Forelimb muscle (tissue), 1 donor: Measurements from ENCODE around the gene TRUB2. TPM values are rescaled to one million over a fixed set of nuclear protein-coding genes. Genes with fewer than 3 reads are reported as not detected.

Source experiments
- DNase-seq: peaks from one replicate; pipeline ENCODE4 v3.0.0-alpha.2; 2013; ENCODE audit warnings: low read depth
- polyA plus RNA-seq: library from polyadenylated mRNA; unstranded; fragments of 120-200 nt; gene quantifications from one replicate; pipeline ENCODE4 v1.2.1, GENCODE V29; 2013; ENCODE audit not compliant: insufficient read length

Gene TRUB2
- polyA plus RNA-seq, 1 donor = 22.0 TPM

DNA sequence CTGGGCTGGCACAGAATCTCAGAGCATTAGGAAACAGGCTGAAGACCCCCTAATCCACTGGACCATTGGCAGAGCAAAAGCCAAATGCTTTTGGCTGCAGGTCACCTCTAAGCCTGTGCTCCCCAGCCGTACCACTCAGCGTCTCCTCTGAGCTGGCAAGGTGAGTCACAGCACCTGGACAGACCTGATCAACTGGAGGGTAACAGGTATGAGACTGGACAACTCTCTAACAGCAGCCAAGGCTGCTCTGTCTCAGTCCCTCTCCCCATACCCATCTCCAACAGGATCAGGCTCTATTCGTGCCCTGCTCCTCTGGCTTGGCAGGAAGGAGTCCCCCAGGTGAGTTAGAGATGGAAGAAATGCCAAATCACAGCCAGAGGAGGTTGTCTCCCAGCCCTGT, 51.1 kb downstream of the TRUB2 start:
- DNase-seq = no peak

GRCh38 chr9:128266868-128267590, 55.2 kb downstream of the TRUB2 start:
- DNase-seq = no peak

DNA sequence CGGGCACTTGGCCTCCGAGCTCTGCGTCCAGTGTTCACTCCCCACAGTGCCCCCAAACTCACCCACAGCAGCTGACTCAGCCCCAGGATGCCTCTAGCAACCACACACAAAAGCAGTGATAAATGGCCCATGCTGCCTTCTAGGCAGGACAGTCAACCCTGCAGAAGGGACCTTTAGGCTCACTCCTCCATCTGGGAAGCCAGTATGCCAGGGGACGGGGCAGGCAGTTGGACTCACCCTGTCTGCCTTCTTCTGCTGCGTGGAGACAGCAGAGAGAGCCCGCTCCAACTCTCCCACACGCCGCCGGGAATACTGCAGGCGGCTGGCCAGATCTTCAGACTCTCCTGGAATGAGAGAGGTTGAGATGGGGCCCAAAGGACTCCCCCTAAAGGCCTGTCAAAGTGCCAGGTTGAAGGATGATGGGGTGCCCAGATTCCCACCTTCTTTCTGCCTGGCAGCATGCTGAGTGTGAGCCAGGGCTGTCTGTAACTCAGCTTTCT, 56.8 kb downstream of the TRUB2 start:
- DNase-seq = no peak

DNA sequence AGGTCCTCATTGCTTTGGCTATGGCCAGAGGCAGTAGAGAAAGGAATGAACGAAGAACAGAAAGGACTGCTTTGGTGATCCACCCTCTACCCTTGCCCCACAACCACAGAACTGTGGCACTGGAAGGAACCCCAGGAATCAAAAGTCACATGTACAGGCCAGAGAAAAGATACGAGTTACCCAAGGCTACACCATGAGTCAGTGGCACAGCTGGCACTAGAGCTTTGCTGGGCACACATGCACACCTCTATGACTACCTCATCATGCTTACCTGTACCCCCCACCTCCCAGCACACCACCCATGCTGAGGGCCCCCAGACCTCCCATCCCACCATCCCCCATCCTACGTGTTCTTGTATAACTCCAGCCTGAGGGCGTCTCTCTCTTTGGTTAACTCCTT, 59.6 kb downstream of the TRUB2 start:
- DNase-seq = no peak

GRCh38 chr9:128260340-128260739, 61.9 kb downstream of the TRUB2 start:
- DNase-seq = no peak

GRCh38 chr9:128259156-128259555, 63.1 kb downstream of the TRUB2 start:
- no peak for DNase-seq

- DNase-seq = no peak
These were observed 63.9 kb downstream of the TRUB2 start for GRCh38 chr9:128258326-128258725.

DNA sequence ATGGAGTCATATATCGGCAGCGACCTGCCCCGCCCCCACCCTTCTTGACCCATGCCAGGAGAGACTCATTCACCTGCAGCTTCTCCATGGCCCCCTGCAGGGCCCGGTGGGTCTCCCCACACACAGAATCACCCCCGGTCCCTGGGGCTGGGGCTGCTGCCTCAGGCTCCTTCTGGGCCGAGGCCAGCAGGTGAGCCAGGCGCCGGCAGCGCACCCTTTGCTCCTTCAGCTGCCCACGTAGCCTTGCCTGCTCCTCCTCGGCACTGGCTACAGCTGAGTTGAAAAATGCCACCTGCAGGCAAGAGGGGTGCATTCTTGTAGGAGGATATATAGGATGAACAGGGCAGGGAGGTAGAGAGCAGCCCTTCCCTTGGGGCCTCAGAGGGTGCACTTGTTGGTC, 64.3 kb downstream of the TRUB2 start:
- DNase-seq = no peak

GRCh38 chr9:128257086-128257825, 65.0 kb downstream of the TRUB2 start:
- no peak for DNase-seq

Other genes starting within 250 kb of the TRUB2 start
- 44.1 TPM for gene PTGES2, start 194.7 kb downstream of the TRUB2 start, polyA plus RNA-seq
- 1.1 TPM for gene LCN2, start 173.0 kb downstream of the TRUB2 start, polyA plus RNA-seq
- 28.3 TPM for gene BBLN, start 162.2 kb downstream of the TRUB2 start, polyA plus RNA-seq
- 101 TPM for gene CIZ1, start 130.9 kb downstream of the TRUB2 start, polyA plus RNA-seq
- 53.3 TPM for gene DNM1, start 119.1 kb downstream of the TRUB2 start, polyA plus RNA-seq
- 93.2 TPM for gene GOLGA2, start 46.4 kb downstream of the TRUB2 start, polyA plus RNA-seq
- 20.3 TPM for gene SWI5, start 46.2 kb downstream of the TRUB2 start, polyA plus RNA-seq
- 31.6 TPM for gene COQ4, start 392 bp upstream of the TRUB2 start, polyA plus RNA-seq
- 11.9 TPM for gene SLC27A4, start 18.1 kb upstream of the TRUB2 start, polyA plus RNA-seq
- 60.7 TPM for gene URM1, start 48.9 kb upstream of the TRUB2 start, polyA plus RNA-seq
- 103 TPM for gene CERCAM, start 98.4 kb upstream of the TRUB2 start, polyA plus RNA-seq
- gene ODF2, start 133.6 kb upstream of the TRUB2 start, polyA plus RNA-seq = 25.0 TPM
- gene GLE1, start 182.3 kb upstream of the TRUB2 start, polyA plus RNA-seq = 20.1 TPM
- gene SPTAN1, start 230.1 kb upstream of the TRUB2 start, polyA plus RNA-seq = 247 TPM